ENCODE data around the gene CREB3L2.

DNA sequence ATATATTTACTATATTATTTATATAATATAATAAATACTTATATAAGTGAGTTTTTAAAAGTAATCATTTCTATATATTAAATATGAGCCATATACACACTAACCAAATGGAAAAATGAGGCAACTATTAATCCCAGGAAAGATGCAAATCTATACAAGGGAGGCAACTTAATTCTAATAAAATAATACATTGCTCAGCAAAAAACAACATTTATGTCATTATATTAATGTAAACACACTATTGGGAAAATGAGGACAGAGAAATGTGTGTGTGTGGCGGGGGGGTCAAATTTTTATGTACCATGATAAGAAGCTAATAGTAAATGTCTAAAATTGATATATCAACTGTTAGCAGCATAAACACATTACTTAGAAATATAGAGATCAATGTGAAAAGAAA, 131.8 kb downstream of the CREB3L2 start:
- TF ChIP-seq POLR2A (IDR thresholded peaks at IDR 0.05) = no peak
- TF ChIP-seq, protein P1, sequence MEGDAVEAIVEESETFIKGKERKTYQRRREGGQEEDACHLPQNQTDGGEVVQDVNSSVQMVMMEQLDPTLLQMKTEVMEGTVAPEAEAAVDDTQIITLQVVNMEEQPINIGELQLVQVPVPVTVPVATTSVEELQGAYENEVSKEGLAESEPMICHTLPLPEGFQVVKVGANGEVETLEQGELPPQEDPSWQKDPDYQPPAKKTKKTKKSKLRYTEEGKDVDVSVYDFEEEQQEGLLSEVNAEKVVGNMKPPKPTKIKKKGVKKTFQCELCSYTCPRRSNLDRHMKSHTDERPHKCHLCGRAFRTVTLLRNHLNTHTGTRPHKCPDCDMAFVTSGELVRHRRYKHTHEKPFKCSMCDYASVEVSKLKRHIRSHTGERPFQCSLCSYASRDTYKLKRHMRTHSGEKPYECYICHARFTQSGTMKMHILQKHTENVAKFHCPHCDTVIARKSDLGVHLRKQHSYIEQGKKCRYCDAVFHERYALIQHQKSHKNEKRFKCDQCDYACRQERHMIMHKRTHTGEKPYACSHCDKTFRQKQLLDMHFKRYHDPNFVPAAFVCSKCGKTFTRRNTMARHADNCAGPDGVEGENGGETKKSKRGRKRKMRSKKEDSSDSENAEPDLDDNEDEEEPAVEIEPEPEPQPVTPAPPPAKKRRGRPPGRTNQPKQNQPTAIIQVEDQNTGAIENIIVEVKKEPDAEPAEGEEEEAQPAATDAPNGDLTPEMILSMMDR (IDR thresholded peaks at IDR 0.05) = no peak
- no peak for TF ChIP-seq POLR2AphosphoS5 (IDR thresholded peaks at IDR 0.05)
- TF ChIP-seq EP300 (IDR thresholded peaks at IDR 0.05) = no peak
